ENCODE measurements around the gene SNED1. TPM values are rescaled to one million over a fixed set of nuclear protein-coding genes. Genes with fewer than 3 reads are reported as not detected.

The SNED1 gene
- total and polyA plus RNA-seq, 12 donors, result 3.9 to 12.7 (median 6.3) TPM

GRCh38 chr2:241074065-241074818 lies 75.8 kb downstream of the SNED1 start:
- Histone ChIP-seq H3K4me1 (no peaks in the 10 kb centered on the region), H3K36me3 (peaks cover 0 to 65% (median 11%) of the 10 kb centered on the region in 9 donors), H3K9me3 (no peaks in the 10 kb centered on the region), H3K4me3 (no peak overlapping the region), H3K27me3 (no peaks in the 10 kb centered on the region), H3K27ac (no peak overlapping the region)
- intact Hi-C loops (cut with DNase I), result loop anchor here in 3 of 10 donors (10.0 kb wide), 1 partner anchor 219 kb away; no protein-coding TSS in a partner anchor
- 93 to 94% methylated on average over 16 of the region's 16 CpGs for WGBS, 2 donors
- DNase-seq (no peak), ATAC-seq (no peak)
- no peak for TF ChIP-seq CTCF (IDR thresholded peaks at IDR 0.05)

GRCh38 chr2:241074901-241075540 lies 76.6 kb downstream of the SNED1 start:
- DNase-seq (no peak), ATAC-seq (no peak)
- Histone ChIP-seq H3K4me3 (no peak overlapping the region), H3K27ac (no peak overlapping the region), H3K4me1 (no peaks in the 10 kb centered on the region), H3K9me3 (no peaks in the 10 kb centered on the region), H3K27me3 (no peaks in the 10 kb centered on the region), H3K36me3 (peaks cover 0 to 57% (median 11%) of the 10 kb centered on the region in 9 donors)
- 94 to 95% methylated on average over 16 of the region's 16 CpGs for WGBS, 2 donors
- intact Hi-C loops (cut with DNase I), result loop anchor here in 3 of 10 donors (10.0 kb wide), 1 partner anchor 220 kb away; no protein-coding TSS in a partner anchor
- TF ChIP-seq CTCF (IDR thresholded peaks at IDR 0.05), result no peak

- peak in 2 of 8 donors; percentile 7 to 15 for ATAC-seq
- WGBS, 2 donors, result 83% methylated on average over 18 of the region's 18 CpGs
These were observed 82.2 kb downstream of the SNED1 start for GRCh38 chr2:241080405-241081189.

More at GRCh38 chr2:241080405-241081189, 82.2 kb downstream of the SNED1 start:
- DNase-seq, result no peak
- no peak for TF ChIP-seq CTCF (IDR thresholded peaks at IDR 0.05)
- Histone ChIP-seq H3K9me3 (no peaks in the 10 kb centered on the region), H3K36me3 (peaks cover 0 to 28% (median 3%) of the 10 kb centered on the region in 9 donors), H3K4me1 (peaks cover 0 to 6% (median 0%) of the 10 kb centered on the region in 9 donors), H3K27ac (no peak overlapping the region), H3K4me3 (no peak overlapping the region), H3K27me3 (no peaks in the 10 kb centered on the region)
- intact Hi-C loops (cut with DNase I), result no loop called here
